C4-2B (cell line): Measurements from ENCODE around the gene HSPA6.

Experiments
- ZFX ChIP-seq: fragments of 450-650 bp; IDR thresholded peaks from 2 replicates; pipeline ENCODE4 v1.6.1; 2017
- TF ChIP-seq, protein P1 (sequence below): fragments of 450-650 bp; conservative IDR thresholded peaks from 2 replicates; pipeline ENCODE4 v1.5.1; 2017; ENCODE audit warnings: mild to moderate bottlenecking

DNA sequence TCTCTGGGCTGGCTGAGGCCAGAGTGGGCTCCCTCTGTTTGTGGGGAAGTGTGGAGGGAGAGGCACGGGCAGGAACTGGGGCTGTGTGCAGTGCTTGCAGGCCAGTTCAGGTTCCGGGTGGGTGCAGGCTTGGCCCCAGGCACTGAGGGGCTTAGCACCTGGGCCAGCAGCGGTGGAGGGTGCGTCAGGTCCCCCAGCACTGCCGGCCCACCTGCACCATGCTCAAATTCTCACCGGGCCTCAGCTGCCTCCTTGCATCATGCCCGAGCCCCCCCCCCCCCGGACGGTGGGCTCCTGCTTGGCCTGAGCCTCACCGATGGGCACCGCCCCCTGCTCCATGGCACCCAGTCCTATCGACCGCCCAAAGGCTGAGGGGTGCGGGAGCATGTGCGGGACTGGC, 45.4 kb upstream of the HSPA6 start:
- TF ChIP-seq, protein P1, sequence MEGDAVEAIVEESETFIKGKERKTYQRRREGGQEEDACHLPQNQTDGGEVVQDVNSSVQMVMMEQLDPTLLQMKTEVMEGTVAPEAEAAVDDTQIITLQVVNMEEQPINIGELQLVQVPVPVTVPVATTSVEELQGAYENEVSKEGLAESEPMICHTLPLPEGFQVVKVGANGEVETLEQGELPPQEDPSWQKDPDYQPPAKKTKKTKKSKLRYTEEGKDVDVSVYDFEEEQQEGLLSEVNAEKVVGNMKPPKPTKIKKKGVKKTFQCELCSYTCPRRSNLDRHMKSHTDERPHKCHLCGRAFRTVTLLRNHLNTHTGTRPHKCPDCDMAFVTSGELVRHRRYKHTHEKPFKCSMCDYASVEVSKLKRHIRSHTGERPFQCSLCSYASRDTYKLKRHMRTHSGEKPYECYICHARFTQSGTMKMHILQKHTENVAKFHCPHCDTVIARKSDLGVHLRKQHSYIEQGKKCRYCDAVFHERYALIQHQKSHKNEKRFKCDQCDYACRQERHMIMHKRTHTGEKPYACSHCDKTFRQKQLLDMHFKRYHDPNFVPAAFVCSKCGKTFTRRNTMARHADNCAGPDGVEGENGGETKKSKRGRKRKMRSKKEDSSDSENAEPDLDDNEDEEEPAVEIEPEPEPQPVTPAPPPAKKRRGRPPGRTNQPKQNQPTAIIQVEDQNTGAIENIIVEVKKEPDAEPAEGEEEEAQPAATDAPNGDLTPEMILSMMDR, result no peak
- no peak for TF ChIP-seq ZFX
